HEK293 (cell line): ENCODE measurements around the gene NR2F1-AS1.

Experiments used
- MYNN ChIP-seq: fragments of 450-650 bp; formaldehyde crosslinking; IDR thresholded peaks from 2 replicates; pipeline ENCODE4 v1.5.1; 2016; ENCODE audit warnings: missing biosample characterization, missing genetic modification characterization, borderline replicate concordance
- ZNF239 ChIP-seq: fragments of 450-650 bp; formaldehyde crosslinking; IDR thresholded peaks from 2 replicates; pipeline ENCODE4 v1.5.1; 2016; ENCODE audit warnings: missing biosample characterization, missing genetic modification characterization
- ZNF530 ChIP-seq: fragments of 450-650 bp; formaldehyde crosslinking; IDR thresholded peaks from 2 replicates; pipeline ENCODE4 v1.5.1; 2016; ENCODE audit warnings: low read depth, missing biosample characterization, missing genetic modification characterization
- TF ChIP-seq, protein P1 (sequence below): fragments of 450-650 bp; formaldehyde crosslinking; IDR thresholded peaks from 2 replicates; pipeline ENCODE4 v1.5.1; 2016; ENCODE audit warnings: missing biosample characterization, missing genetic modification characterization
- TF ChIP-seq, protein P2 (sequence below): fragments of 450-650 bp; formaldehyde crosslinking; IDR thresholded peaks from 2 replicates; pipeline ENCODE4 v1.5.1; 2017; ENCODE audit warnings: missing biosample characterization, missing genetic modification characterization

DNA sequence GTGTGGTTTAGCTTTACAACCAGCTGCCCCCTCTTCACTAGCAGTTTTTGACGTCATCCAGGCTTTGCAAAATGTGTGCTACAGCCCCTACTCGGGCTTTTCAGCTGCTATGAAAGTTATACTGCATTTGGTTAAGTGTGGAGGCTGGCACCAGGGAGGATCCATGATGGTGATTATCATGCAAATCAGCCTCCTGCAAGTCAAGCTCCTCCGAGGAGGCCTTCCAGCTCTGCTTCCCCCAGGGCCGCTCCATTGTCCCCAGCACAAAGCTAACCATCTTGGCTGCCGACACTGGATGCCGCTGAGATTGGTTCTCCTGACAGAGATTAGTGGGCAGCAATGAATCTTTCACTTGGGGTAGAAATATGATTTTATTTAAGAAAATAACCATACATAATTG is 159.6 kb downstream of the NR2F1-AS1 start:
- TF ChIP-seq, protein P1, sequence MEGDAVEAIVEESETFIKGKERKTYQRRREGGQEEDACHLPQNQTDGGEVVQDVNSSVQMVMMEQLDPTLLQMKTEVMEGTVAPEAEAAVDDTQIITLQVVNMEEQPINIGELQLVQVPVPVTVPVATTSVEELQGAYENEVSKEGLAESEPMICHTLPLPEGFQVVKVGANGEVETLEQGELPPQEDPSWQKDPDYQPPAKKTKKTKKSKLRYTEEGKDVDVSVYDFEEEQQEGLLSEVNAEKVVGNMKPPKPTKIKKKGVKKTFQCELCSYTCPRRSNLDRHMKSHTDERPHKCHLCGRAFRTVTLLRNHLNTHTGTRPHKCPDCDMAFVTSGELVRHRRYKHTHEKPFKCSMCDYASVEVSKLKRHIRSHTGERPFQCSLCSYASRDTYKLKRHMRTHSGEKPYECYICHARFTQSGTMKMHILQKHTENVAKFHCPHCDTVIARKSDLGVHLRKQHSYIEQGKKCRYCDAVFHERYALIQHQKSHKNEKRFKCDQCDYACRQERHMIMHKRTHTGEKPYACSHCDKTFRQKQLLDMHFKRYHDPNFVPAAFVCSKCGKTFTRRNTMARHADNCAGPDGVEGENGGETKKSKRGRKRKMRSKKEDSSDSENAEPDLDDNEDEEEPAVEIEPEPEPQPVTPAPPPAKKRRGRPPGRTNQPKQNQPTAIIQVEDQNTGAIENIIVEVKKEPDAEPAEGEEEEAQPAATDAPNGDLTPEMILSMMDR, result no peak
- no peak for TF ChIP-seq ZNF530
- TF ChIP-seq, protein P2, sequence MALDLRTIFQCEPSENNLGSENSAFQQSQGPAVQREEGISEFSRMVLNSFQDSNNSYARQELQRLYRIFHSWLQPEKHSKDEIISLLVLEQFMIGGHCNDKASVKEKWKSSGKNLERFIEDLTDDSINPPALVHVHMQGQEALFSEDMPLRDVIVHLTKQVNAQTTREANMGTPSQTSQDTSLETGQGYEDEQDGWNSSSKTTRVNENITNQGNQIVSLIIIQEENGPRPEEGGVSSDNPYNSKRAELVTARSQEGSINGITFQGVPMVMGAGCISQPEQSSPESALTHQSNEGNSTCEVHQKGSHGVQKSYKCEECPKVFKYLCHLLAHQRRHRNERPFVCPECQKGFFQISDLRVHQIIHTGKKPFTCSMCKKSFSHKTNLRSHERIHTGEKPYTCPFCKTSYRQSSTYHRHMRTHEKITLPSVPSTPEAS, result no peak
- TF ChIP-seq ZNF239 (tag by site-specific recombination), result no peak
- TF ChIP-seq MYNN (tag by site-specific recombination), result no peak
